NCI-H1436 treated with DMSO at 0.1 percent for 48 hours (cell line): ENCODE data around the gene PLSCR2.
"Not testable (repeated sequence)": the region's sequence is repeated elsewhere in the genome, so short reads cannot be mapped to it uniquely, and the experiment has no call there.

Experiments used
- DNase-seq: peaks from one replicate; lab custom pipeline; 2025; lab: John Stamatoyannopoulos, UW

PLSCR2 gene

DNA sequence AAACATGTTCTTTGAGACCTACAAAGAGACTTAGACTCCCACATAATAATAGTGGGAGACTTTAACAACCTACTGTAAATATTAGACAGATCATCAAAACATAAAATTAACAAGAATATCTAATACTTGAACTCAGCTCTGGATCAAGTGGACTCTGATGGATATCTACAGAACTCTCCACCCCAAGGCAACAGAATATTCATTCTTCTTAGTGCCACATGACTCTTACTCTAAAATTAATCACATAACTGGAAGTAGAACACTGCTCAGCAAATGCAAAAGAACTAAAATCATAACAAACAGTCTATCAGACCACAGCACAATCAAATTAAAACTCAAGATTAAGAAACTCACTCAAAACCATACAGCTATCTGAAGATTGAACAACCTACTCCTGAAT lies 15.9 kb upstream of the PLSCR2 start:
- DNase-seq, result no peak

DNA sequence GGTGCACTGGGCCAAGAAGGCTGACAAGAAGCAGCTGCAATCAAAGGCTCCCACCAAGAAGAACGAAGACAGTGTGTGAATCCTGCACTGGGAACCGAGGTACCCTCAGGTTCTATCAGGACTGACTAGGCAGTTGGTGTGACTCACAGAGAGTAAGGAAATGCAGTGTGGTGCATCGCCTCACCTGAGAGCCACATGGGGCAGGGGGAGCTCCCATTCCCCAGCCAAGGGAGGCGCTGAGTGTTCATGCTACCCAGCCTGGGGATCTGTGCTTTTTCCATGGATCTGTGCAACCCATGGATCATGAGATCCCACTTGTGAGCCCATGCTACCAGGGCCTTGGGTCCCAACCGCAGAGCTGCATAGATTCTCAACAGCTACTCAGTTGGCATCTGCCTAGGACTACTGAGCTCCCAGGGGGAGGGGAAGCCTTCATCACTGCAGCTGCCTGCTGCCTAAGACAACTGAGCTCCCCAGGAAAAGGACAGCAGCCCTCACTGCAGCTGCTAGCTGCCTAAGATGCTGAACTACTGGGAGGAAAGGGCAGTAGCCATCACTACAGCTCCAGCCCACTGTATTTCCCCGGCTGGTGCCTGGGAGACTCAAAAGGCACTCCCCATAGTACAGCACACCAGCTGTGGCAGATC lies 6.9 kb upstream of the PLSCR2 start:
- no peak for DNase-seq

DNA sequence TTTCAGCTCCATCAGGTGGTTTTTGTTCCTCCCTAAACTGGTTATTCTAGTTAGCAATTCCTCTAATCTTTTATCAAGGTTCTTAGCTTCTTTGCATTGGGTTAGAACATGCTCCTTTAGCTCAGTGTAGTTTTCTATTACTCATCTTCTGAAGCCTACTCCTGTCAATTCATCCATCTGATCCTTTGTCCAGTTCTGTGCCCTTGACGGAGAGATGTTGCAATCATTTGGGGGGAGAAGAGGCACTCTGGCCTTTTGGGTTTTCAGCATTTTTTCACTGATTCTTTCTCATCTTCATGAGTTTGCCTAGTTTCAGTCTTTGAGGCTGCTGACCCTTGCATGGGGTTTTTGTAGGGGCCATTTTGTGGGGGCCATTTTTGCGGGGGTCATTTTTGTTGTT lies 5.6 kb upstream of the PLSCR2 start:
- DNase-seq, result not testable (repeated sequence)

DNA sequence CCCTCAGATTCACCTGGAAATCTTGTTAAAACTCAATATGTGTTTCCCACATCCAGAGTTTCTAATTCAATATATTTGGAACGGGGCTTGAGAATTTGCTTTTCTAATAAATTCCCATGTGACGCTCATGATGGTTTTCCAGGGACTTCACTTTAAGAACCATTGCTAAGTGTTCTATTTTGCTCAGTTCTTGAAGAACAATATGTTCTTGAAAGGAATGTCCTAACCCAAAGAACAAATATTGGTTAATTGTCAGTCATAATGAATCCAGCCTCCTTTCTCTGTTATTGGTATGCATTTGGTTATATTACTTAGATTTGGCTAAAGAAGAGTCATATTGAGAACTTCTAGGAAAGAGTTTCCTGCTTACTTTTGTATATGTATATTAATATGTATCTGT lies 4.4 kb upstream of the PLSCR2 start:
- DNase-seq, result no peak

DNA sequence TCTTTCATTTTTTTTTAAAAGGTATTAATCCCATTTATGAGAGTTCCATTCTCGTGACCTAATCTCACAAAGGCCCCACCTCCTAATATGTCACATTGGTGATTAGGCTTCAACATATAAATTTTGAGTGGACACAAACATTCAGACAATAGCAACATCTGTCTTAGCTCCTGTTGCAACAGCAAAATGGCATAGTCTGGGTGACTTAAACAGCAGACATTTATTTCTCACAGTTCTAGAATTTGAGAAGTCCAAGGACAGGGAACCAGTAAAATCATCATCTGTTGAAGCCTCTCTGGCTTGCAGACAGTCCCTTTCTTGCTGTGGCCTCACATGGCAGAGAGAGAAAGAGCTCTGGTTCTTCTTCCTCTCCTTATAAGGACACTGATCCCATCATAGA lies 3.2 kb upstream of the PLSCR2 start:
- DNase-seq, result no peak

DNA sequence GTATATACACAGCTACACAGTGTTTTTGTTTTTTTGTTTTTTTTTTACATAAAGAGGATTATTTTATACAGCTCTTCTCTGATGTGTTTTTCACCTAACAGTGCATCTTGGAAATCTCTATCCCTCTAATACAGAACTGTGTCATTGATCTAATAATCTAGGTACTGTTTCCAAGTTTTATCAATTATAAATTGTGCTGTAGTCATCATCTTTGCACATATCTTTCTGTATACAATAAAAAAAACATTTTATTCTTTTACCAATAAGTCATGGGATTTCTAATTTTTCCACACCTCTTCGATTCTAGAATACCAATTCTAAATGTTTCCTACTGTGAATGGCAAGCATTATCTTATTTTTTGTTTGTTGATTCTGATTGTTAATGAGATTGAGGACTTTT lies 1.7 kb upstream of the PLSCR2 start:
- DNase-seq, result no peak

DNA sequence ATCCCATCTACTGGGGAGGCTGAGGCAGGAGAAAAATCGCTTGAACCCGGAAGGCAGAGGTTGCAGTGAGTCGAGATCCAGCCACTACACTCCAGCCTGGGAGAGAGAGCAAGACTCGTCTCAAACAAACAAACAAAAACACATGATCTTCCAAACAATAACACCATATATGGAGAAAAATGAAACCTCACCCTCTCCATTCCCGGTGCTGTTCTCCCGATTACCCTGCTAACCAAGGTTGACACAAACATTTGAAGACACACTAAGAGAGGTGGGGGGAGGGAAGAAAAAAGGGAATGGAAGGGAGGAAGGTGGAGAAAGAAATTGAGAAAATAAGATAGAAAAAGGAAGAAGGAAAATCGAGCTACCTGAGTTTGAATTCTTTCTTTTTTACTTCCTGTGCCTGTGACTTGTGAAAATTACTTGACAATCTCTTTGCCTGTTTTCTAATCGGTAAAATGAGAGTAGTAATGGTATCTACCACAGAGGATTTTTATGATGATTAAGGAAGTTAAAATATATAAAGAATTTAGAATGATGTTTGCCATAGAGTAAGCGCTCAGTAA lies 1.1 kb upstream of the PLSCR2 start:
- DNase-seq, result no peak

DNA sequence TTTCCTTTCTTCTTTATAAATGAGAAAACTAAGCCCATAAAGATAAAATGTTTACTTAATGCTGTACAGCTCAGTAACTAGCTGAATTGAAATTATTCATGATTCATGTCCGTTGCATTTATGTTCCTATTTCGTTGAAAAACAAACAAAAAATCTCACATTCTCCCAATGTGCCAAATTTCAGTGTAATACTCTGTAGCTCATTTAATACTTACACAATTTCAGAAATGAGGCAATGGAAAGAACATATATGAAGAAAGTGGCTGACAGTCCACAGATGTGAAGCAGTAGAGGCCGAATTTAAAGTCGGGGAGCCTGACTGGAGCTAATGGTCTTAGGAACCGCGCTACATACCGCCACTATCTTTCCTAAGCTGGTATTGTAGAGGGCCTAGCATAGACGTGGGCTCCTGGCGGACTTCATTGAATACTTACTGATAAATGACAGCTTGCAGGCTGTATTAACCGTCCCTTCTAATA lies 651 bp downstream of the PLSCR2 start:
- no peak for DNase-seq

DNA sequence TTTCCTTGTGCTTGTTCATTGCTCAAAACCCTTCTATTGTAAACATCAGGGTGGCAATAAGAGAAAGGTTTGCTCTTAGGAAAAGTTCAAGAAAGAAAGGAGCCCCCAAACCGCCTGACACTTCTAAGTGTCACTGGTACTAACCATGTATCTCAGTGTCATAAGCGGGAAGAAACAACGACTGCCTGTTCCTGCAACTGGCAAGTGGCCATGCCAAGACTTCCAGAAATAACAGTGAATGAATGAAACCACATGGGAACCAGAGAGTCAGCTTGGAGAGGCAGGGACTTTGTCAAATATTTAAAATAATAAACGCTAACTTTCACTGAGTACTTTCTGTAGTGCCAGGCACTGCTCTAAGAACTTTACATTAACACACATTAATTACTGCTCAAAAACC lies 1.1 kb downstream of the PLSCR2 start:
- DNase-seq, result no peak

DNA sequence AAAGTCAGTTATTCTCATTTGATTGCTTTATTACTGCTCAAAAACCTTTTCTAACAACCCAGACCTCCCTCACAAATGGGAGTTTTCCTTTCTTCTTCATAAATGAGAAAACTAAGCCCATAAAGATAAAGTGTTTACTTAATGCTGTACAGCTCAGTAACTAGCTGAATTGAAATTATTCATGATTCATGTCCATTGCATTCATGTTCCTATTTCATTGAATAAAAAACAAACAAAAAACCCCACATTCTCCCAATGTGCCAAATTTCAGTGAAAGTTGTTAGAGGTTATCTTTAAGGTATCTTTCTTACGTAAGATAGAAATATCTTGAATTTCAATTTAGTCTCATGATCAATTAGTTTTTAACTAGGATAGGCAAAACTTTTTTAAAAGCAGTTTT lies 2.8 kb downstream of the PLSCR2 start:
- DNase-seq, result no peak

DNA sequence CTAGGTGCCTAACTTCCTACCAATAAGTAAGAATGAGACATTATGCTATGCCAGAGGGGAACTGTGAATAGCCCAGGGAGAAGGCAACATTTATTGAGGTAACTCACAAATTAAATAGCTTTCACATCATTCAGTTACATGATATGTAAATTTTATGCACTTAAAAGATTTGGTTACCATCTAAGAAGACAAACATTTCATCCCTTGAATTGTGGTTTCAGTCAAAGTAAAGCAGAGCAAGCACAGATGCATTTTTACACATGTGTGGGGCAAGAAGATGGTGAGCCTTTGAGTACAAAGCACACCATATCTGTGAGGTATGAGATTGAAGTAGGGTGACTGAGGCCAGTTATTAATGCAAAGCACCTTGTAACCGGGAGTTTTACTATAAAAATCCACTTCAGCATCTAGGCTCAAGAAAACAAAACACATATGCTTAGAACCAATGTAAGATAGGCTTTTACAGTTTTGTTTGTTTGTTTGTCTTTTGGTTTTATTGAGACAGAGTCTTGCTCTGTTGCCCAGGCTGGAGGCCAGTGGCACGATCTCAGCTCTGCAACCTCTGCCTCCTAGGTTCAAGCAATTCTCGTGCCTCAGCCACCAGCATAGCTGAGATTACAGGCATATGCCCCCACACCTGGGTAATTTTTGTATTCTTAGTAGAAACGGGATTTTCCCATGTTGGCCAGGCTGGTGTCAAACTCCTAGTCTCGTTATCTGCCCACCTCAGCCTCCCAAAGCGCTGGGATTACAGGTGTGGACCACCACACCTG lies 3.5 kb downstream of the PLSCR2 start:
- no peak for DNase-seq

DNA sequence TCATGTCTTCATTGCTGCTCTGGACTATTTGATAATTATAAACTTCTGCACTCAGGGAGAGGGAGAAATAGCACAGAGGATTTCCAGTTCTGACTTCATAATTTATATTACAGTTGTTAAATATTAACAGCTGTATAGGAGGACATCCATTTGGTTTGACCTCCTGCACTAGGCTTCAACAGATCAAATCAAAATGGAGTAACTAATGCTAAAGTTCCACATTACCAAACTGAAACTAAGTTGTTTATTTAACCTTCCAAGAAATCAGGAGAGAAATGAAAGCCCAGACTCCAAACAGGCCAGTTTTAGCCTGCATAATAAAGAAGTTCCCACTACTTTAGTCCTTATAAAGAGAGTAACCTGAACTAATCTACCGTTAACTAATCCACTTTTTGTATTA lies 4.6 kb downstream of the PLSCR2 start:
- no peak for DNase-seq

DNA sequence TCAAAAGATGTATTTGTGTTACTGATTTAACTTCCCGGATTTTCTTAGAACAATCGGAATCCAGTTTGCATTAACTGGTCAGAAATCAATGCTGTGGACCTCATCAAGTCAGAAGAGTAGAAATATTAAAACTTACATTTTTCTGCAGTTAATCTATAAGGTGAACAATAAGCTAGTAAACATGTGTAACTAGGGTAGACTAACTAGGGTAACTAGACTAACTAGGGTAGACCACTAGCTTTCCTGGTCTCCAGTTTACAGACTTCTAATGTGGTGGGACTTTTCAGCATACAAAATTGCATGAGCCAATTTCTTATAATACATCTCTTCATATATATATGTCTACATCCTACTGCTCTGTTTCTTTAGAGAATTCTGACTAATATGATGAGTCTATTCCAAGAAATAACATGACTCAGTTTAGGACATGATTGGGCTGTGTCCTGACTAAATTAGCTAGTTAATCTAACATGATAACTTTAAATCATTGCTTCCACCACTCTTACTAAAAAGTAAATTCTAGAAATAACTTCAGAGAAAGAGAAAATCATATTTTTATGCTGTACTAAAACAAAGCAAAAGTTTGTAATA lies 5.3 kb downstream of the PLSCR2 start:
- DNase-seq, result no peak

DNA sequence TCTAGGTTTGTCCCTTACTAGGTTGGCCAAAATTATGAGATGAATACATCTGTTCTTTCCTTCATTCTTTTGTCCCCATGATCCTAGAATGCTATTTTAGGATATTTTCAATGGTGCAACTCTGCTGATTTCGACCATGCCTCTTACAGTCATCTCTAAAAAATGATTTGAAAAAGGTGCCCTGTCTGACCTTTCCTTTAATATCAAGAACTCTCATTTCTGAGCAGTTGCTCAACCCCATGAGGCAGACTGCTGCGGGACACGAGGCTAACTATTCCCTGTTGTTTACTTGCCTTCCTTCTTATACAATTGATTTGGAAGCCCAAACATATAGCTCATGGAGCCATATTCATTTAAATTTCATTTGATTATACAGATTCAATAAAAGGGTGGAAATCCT lies 14.6 kb downstream of the PLSCR2 start:
- no peak for DNase-seq

DNA sequence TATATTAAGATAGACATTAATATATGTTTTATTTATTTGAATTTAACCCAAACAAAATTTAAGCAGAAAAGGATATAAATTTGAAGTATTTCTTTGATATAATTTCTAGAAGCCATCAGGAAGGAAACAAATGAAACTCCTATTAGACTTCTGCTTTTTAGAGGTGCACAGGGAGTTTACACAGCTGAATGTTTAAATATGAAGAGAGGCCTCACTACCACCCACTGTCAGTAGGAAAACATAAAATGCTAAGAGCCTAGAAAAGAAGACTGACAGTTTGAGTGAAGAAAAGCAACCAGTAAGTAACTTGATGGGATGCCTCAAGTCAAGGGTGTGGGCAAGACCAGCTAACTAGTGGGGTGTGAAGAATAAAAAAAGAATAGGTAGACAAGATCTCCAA lies 19.7 kb downstream of the PLSCR2 start:
- DNase-seq, result no peak

DNA sequence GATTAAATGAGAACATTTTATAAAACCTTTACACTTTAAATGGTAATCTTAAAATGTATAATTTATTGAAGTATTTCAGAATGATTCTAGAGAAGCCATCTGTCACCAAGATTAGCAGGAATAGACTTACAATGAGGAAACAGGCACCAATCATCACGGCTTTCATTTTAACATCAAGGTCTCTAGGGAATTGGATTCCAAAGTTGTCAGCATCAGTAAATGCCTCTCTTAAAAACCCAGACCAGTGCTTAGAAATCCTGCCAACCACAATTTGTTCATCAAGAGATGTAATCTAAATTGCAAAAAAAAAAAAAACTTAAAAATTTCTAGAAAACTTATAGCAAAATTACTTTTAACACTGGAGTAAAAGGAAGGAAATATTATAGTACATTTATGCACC lies 20.3 kb downstream of the PLSCR2 start:
- DNase-seq, result no peak

DNA sequence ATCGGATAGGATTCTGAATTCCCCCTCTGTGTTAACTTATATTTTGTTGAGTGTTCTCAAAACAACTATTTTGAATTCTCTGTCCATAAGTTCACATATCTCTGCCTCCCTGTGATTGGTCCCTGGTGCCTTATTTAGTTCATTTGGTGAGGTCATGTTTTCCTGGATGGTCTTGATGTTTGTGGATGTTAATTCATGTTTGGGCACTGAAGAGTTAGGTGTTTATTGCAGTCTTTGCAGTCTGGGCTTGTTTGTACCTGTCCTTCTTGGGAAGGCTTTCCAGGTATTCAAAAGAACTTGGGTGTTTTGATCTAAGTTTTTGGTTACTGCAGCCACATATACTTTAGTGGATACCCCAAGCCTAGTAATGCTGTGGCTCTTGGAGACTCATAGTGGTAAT lies 23.3 kb downstream of the PLSCR2 start:
- DNase-seq, result no peak

DNA sequence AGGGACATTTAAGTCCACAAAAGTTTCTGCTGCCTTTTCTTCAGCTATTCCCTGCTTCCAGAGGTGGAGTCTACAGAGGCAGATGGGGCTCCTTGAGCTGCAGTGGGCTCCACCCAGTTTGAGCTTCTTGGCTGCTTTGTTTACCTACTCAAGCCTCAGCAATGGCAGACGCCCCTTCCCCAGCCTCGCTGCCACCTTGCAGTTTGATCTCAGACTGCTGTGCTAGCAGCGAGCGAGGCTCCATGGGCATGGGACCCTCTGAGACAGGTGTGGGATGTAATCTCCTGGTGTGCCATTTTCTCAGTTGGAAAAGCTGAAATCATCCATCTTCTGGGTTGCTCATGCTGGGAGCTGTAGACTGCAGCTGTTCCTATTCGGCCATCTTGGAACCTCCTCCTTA lies 29.1 kb downstream of the PLSCR2 start:
- not testable (repeated sequence) for DNase-seq

DNA sequence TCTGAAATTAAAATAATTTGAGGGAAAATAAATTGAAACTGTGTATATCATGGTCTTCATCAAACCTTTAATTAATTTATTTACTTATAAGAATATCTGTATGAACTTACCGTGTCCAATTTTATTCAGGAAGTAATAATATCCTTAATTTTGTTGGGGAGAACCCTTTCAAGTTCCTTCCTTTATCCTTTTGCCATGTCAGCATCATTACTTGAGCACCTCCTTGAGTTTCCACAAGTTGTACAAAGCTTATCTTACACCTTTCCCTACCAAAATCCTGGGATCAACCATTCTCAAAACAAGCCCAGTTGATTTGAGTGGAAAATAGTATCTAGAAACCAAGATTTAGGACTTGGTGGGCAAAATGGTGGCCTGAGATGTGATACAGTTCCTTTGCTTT lies 37.3 kb downstream of the PLSCR2 start:
- no peak for DNase-seq

DNA sequence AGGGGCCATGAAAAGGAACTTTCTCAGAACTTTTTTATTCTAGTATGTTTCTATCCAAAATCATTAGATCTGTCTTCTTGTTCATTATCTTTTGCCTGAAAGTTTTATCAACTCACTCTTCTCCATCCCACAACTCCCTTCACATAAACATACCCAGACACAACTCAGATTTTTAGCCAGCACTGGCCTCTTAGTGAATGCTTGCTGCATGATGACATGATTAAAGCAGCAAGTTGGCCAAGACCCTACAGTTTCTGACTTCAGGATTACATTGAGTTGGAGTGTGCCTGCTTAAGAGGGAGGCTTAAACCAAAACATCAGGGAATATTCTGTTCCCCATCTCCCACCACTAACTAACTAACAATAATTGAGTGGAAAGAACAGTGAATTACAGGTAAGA lies 38.1 kb downstream of the PLSCR2 start:
- DNase-seq, result no peak

DNA sequence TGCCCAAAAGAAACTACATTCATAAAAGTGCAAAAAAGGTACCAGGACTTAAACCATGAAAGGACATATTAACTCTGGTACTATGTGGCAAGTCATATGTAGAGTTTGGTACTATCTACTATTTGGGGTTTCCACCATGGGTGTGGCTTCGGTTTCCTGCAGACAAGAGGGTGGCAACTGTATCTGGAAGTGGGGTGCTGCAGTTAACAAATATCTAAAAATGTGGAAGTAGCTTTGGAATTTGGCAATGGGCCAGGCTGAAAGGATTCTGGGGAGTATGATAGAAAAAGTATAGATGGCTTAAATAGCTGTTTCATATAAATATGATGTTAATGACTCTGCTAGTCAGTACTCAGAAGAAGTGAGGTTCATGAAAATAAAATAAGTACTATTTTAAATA lies 44.0 kb downstream of the PLSCR2 start:
- no peak for DNase-seq

DNA sequence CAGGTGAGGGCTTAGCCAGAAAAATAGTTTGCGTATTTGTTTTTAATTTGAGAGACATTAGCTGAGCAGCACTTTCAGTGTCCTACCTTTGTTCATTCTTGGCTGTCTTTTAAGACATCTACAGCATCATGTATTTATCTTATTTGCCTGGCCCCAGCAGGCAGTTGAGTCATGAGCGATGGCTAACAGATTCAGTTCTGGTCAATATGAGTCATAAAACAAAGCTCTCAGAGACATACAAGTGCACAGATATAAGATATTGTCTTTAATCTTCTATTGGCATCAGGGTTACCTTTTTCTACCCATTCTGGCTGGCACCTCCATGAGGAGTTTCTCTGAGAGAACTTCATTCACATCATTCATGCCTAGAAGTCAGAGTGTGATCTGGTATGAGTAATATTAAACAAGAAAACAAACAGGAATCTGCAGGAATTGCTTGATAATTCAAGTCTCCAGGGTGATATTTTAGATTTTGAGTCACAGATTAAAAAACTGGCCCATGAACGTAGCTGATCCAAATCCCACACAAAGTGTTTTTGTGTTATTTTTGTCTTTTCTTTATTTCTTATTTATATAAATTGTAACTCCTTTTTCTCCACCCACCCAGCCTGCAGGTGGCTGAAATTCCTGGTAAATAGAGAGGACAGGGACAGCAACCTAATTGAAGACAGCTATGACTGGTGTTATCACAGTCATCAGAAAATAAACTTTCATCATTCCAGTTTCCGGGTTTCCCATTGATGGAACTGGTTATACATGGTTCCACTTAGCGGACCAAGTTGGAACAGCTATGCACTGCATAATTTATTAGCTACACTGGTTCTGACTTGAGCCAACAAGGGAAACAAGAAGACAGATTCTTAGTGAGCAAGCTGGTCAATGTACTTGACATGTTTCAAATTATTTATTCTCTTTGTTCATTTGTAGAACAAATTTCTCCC lies 47.3 kb downstream of the PLSCR2 start:
- no peak for DNase-seq
